Ishikawa (cell line): Measurements from ENCODE around the gene COG7.

Experiments
- CEBPB ChIP-seq: IDR thresholded peaks from 2 replicates; pipeline ENCODE4 v1.6.1; 2012
- CREB1 ChIP-seq: IDR thresholded peaks from 2 replicates; pipeline ENCODE4 v1.6.1; 2012; ENCODE audit warnings: low read depth
- EGR1 ChIP-seq: IDR thresholded peaks from 2 replicates; pipeline ENCODE4 v1.6.1; 2012
- EP300 ChIP-seq: IDR thresholded peaks from 2 replicates; pipeline ENCODE4 v1.6.1; 2012; ENCODE audit warnings: borderline replicate concordance
- FOXM1 ChIP-seq: IDR thresholded peaks from 2 replicates; pipeline ENCODE4 v1.6.1; 2012; ENCODE audit warnings: low read depth, borderline replicate concordance
- MAX ChIP-seq: IDR thresholded peaks from 2 replicates; pipeline ENCODE4 v1.6.1; 2012
- NFIC ChIP-seq: IDR thresholded peaks from 2 replicates; pipeline ENCODE4 v1.6.1; 2012
- RAD21 ChIP-seq: IDR thresholded peaks from 2 replicates; pipeline ENCODE4 v1.6.1; 2012; ENCODE audit warnings: low read depth
- REST ChIP-seq: IDR thresholded peaks from 2 replicates; pipeline ENCODE4 v1.6.1; 2012; ENCODE audit warnings: low read depth, mild to moderate bottlenecking
- TAF1 ChIP-seq: IDR thresholded peaks from 2 replicates; pipeline ENCODE4 v1.6.1; 2012; ENCODE audit warnings: low read depth, mild to moderate bottlenecking
- TCF12 ChIP-seq: IDR thresholded peaks from 2 replicates; pipeline ENCODE4 v1.6.1; 2012; ENCODE audit warnings: low read depth
- TEAD4 ChIP-seq: IDR thresholded peaks from 2 replicates; pipeline ENCODE4 v1.6.1; 2012
- USF1 ChIP-seq: IDR thresholded peaks from 2 replicates; pipeline ENCODE4 v1.6.1; 2012
- YY1 ChIP-seq: IDR thresholded peaks from 2 replicates; pipeline ENCODE4 v1.6.1; 2012; ENCODE audit warnings: low read depth
- ZBTB7A ChIP-seq: IDR thresholded peaks from 2 replicates; pipeline ENCODE4 v1.6.1; 2012; ENCODE audit warnings: low read depth

The COG7 gene

GRCh38 chr16:23408823-23409298 lies 44.1 kb downstream of the COG7 start:
- TF ChIP-seq CREB1 (no peak), ZBTB7A (no peak), MAX (no peak), USF1 (no peak), CEBPB (no peak), TCF12 (no peak), REST (no peak), EGR1 (no peak)

- TF ChIP-seq USF1 = no peak
- TF ChIP-seq EP300 = no peak
- no peak for TF ChIP-seq CEBPB
- no peak for TF ChIP-seq CREB1
- no peak for TF ChIP-seq TEAD4
- no peak for TF ChIP-seq REST
- TF ChIP-seq MAX = no peak
- no peak for TF ChIP-seq YY1
- no peak for TF ChIP-seq TCF12
- no peak for TF ChIP-seq EGR1
- TF ChIP-seq RAD21 = no peak
- no peak for TF ChIP-seq FOXM1
- TF ChIP-seq TAF1 = no peak
- no peak for TF ChIP-seq NFIC
- no peak for TF ChIP-seq ZBTB7A
These were observed 44.7 kb downstream of the COG7 start for GRCh38 chr16:23408242-23408822.

- TF ChIP-seq TCF12 (no peak), TEAD4 (no peak), ZBTB7A (no peak), NFIC (no peak)
These were observed 45.4 kb downstream of the COG7 start for GRCh38 chr16:23407436-23408127.

GRCh38 chr16:23406546-23407240 lies 46.3 kb downstream of the COG7 start:
- TF ChIP-seq RAD21 (no peak), FOXM1 (no peak), REST (no peak), TEAD4 (no peak), TAF1 (no peak), MAX (no peak), CREB1 (no peak), USF1 (no peak), NFIC (no peak), YY1 (no peak), ZBTB7A (no peak), EGR1 (no peak), CEBPB (no peak), EP300 (no peak), TCF12 (no peak)
